ENCODE results near the gene ARSA.
A peak's percentile ranks its signal among the peaks of the same experiment; 100 is the strongest.

ARSA gene

DNA sequence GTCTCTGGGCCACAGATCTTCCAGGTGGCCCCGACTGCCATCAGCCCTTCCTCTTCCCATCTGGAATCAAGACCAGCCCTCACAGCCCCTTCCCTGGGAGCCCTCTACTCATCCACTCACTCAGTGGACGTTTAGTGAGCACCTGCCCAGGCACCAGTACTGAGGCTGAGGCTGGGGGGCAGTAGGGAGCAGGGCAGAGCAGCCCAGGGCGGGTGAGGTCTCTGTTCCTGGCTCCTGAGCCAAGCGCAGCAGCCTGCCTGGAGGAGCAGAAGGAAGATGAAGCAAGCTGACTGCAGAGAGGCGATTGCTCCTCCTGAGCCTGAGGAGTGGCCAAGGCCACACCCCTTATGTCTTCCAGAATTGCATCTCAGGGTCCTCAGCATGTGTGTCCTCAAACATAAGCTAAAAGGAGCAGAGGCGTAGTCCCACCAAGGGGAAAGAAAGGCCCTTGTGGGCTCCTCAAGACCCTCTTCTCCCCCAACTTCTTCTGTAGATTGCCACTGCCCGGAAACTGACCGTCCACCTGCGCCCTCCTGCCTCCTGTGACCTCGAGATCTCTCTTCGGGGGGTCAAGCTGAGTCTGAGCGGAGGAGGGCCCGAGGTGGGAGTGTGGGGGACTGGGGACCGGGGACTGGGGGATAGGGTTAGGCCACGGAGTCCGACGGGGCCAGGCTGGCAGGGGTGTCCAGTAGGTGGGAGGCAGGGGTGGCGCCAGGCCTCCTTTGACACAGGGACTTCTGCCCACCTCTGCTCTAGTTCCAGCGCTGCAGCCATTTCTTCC, 21.6 kb downstream of the ARSA start:
- no peak for DNase-seq (ENCODE audit: low read depth in 2 of 2, low spot score in 1 of 2)

DNA sequence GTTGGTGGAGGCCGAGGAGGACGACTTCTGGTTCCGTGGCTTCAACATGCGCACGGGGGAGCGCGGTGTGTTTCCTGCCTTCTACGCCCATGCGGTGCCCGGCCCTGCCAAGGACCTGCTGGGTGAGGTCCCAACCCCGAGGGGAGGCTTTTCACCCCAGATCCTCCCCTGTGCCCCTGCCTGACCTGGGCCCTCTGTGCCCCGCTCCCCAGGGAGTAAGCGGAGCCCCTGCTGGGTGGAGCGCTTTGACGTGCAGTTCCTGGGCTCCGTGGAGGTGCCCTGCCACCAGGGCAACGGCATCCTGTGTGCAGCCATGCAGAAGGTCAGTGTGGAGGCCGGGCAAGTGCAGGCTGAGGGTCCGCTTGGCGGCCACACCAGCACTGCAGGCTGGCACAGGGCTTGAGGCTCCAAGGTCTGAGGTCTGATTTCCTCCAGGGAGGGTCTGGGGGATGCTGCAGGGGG, 22.3 kb downstream of the ARSA start:
- DNase-seq (ENCODE audit: low read depth in 2 of 2, low spot score in 1 of 2): no peak

DNA sequence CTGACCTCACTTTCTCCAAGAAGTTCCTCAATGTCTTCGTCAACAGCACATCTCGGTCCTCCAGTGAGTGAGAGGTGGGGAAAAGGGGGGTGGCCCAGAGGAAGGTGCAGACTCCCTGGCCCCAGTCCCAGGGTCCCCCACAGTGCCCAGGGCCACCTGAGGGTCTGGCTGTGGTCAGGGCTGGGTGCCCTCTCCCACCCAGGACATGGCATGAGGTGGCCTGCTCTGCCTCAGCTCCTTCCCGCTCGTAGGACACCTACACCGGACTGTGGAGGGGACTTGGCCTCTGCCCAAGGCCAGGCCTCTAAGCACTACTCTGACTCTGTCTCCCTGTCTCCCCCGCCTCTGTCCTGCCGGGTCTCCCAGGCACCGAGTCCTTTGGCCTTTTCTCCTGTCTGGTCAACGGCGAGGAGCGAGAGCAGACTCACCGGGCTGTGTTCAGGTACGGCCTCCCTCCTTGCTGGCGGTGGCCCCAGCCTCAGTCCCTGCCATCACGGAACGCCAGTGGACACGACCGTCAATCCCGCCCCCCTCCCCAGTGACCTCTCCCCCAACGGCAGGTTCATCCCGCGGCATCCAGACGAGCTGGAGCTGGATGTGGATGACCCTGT, 22.8 kb downstream of the ARSA start:
- DNase-seq (ENCODE audit: low read depth in 2 of 2, low spot score in 1 of 2): no peak

DNA sequence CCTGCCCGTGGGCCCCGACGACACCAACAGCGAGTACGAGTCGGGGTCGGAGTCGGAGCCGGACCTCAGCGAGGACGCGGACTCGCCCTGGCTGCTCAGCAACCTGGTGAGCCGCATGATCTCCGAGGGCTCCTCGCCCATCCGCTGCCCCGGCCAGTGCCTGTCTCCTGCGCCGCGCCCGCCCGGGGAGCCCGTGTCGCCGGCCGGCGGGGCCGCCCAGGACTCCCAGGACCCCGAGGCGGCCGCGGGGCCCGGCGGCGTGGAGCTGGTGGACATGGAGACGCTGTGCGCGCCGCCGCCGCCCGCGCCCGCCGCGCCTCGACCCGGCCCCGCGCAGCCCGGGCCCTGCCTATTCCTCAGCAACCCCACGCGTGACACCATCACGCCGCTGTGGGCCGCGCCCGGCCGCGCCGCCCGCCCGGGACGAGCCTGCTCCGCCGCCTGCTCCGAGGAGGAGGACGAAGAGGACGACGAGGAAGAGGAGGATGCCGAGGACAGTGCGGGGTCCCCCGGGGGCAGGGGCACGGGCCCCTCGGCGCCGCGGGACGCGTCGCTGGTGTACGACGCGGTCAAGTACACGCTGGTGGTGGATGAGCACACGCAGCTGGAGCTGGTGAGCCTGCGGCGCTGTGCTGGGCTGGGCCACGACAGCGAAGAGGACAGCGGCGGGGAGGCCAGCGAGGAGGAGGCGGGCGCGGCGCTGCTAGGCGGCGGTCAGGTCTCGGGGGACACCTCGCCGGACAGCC, 23.5 kb downstream of the ARSA start:
- no peak for DNase-seq (ENCODE audit: low read depth in 2 of 2, low spot score in 1 of 2)

DNA sequence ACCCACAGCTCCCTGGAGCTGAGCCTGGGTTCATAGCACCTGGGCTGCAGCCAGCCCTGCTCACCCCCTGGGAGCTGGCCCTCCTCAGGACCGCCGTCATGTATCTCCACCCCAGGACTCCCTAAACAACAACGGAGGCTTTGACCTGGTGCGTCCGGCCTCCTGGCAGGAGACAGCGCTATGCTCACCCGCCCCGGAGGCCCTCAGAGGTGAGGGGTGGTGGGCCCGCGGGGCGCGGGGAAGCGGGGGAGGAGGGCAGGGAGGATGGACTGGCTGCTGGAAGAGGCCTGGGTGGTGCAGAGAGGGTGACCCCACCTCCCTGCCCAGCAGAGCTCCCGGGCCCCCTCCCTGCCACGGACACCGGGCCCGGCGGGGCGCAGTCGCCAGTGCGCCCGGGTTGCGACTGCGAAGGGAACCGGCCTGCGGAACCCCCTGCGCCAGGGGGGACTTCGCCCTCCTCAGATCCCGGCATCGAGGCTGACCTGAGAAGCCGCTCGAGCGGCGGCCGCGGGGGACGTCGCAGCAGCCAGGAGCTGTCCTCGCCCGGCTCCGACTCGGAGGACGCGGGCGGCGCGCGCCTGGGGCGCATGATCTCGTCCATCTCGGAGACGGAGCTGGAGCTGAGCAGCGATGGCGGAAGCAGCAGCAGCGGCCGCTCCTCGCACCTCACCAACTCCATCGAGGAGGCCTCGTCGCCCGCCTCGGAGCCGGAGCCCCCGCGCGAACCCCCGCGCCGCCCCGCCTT, 24.3 kb downstream of the ARSA start:
- no peak for DNase-seq (ENCODE audit: low read depth in 2 of 2, low spot score in 1 of 2)

DNA sequence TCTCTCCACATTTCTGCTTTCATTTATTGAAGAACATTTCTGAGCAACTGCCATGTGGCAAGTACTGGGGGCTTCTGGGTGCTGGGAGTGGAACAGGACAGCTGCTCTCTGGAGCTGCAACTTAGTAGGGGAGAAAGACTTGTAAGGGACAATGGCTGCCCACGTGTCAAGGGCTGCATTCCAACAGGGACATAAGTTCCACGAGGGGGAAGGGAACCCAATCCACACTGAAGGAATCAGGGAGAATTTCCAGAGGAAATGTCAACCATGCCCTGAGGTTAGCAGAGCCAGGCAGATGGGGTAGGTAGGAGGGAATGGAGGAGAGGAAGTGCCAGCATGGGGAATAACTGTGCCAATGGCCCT, 25.6 kb downstream of the ARSA start:
- no peak for DNase-seq (ENCODE audit: low read depth in 2 of 2, low spot score in 1 of 2)

DNA sequence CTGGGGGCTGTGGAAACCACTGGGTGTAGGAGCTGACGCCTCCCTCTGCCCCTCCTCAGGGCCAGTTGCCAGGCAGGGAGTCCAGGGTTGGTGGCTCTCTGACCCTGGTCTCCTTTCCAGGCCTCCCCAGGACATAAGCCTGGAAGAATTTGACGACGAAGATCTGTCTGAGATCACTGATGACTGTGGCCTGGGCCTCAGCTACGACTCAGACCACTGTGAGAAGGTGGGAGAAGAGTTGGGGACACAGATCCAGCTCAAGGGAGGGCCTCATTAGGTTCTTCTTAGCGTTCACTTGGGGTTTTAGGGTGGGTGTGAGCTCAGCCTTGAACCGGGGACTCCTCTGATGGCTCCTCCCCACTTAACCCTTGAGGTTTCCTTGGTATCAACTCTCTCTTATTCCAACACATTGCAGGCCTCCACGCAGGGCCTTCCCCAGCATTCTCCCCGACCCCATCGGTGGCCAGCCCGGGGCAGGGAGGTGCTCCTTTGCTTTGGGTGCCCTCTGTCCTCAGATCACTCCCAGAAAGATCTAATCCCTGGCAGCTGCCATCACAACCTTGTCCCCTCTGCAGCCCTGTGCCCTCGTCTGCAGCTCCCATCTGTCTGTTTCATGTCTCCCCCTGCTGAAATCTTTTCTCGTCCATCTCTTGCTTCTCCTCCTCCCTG, 26.1 kb downstream of the ARSA start:
- no peak for DNase-seq (ENCODE audit: low read depth in 2 of 2, low spot score in 1 of 2)

DNA sequence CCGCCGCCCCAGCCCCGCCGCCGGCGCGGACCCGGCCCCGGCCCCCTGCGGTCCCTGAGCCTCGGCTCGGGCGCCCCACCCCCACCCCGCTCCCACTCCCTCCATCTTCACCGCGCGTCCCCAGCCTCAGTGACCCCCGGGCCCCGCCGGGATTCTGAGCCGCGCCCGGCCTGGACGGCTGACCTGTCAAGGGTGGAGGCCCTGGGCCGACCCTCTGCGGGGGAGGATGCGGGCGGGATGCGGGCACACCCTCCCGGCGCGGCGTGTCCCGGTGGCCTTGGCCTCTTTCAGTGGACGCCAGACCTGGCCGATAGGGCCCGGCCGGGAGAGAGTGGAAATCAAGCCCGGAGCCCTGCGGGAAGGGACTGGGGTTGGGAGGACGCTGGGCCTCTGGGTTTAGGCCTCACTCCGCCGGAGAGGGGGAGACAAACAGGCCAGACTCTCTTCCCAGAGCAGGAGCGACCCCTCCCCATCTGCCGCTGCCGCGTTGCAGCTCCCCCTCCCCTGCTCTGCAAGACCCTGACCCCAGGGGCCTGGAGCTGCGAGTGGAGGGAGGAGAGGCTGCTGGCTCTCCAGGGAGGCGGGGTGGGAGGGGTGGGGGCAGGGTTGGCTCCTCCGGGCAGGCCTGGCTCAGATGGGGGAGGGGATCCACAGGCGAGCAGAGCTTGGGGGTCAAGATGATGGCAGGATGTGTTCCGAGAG, 26.8 kb downstream of the ARSA start:
- no peak for DNase-seq (ENCODE audit: low read depth in 2 of 2, low spot score in 1 of 2)

DNA sequence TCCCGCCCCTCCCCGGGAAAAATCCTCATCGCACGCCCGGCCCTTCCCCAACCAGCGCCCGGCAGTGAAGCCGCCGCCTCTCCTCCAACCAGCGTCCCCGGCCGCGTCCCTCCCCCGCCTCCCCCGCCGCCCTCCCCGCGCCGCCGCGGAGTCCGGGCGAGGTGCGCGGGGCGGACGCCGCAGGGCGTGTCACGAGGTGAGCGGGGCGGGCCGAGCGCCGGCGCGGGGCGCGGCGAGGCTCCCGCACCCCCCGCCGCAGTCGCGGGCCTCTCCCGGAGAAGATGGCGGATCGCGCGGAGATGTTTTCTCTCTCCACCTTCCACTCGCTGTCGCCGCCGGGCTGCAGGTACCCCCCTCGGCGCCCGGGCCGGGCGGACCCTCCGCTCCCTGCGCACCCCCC, 27.4 kb downstream of the ARSA start, which contains the start of gene MAPK8IP2:
MAPK8IP2 (plus strand) TSS at position 256 of the 400 bp plus-strand sequence; CDS start at position 282, 26 bp downstream.
- no peak for DNase-seq (ENCODE audit: low read depth in 2 of 2, low spot score in 1 of 2)

DNA sequence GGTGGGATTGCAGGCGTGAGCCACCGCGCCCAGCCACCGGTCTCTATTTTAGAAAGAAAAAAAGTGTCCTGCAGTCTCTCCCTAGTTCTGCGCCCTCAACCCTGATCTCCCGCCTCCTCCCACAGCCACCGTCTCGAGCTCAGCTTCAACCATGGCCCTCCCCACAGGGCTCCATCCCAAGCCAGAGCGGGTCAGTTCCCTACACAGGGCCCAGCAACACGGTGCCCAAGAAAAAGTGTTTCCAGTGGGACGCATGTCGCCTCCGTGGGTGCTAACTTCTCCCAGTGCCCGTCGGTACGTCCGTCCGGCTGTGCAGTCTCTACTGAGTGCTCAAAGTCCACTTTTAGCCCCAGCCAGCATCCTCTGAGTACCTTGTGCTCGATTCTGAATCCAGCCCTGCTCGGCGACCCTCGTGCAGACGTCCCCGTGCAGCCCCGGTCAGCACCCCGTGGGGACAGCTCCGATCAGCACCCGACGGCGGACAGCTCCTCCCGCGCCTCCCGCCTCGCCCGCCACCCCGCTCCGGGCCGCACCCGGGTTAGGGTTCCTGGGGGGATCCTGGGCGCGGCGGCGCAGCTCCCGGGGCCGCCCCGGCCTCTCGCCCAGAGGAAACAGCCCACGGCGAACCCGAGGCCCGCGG, 28.0 kb downstream of the ARSA start:
- peak in 1 of 2 donors; percentile 24 for DNase-seq (ENCODE audit: low read depth in 2 of 2, low spot score in 1 of 2)

DNA sequence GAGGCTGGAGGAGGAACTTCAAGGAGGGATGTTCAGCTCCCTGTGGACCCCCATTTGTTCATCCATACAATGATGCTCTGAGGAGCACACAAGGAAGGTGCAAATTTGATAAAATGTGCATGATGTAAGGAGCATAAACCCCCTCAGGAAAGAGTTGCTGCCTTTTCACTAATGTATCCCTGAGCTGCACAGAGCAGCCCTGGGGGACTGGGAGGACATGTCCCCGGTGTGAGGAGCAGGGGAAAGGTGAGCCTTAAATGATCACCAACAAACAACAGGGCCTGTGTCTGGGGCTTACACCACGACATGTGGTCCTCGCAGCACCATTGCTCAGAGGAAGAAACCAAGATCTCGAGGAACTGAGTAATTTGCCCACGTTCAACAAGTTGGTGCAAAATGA, 30.9 kb downstream of the ARSA start:
- no peak for DNase-seq (ENCODE audit: low read depth in 2 of 2, low spot score in 1 of 2)

DNA sequence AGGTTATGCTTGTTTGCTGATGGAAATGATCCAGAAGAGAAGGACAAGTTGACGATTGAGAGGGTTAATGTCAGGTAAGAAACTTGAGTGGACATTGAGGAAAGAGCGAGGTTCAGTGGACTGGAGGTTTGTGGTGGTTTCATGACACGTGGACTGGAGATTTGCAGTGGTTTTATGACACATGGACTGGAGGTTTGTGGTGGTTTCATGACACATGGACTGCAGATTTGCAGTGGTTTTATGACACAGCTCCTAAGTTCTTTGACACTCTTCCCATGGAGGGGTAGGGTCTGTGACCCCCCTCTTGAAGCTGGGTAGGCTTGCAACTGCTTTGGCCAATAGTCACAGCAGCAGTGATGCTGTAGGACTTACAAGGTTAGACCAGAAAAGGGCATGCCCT, 32.8 kb downstream of the ARSA start:
- DNase-seq (ENCODE audit: low read depth in 2 of 2, low spot score in 1 of 2): no peak

DNA sequence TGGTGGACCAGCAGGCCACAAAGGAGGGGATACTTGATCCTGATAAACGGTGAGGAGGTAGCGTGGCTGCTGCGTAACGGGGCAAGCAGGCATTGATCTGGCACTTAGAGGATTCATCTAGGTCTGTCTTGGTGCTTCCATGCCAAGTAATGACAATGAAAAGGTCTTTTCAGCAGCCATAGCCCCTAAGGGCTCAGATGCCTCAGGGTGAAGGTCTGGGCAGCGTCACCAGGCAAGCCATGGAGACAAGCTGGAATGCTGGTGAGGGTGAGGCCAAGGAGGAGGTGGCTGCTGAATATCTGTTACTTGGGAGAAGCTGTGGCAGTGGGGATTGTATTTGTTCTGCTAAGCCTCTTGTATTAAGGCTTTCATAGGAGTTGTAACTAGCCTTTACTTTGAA, 40.5 kb downstream of the ARSA start:
- DNase-seq (ENCODE audit: low read depth in 2 of 2, low spot score in 1 of 2): no peak

DNA sequence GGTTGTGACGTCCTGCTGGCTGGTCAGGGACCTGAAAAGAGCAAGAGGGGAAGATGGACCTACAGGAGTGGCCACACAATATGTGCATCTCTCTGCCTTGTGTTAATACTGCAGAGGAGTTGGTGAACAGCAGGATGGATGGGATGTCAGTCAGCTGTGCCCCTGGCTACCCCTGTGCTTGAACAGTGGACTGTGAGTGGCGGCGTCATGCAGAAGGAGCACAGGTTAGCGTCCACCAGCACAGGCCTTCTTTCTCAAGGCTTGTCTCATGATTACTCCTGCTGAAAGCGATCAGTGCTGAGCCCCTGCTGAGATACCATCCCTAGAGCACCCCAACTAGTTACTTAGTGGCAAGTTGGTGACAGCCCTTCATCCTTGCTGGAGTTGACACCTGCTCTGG, 41.5 kb downstream of the ARSA start:
- DNase-seq (ENCODE audit: low read depth in 2 of 2, low spot score in 1 of 2): no peak

DNA sequence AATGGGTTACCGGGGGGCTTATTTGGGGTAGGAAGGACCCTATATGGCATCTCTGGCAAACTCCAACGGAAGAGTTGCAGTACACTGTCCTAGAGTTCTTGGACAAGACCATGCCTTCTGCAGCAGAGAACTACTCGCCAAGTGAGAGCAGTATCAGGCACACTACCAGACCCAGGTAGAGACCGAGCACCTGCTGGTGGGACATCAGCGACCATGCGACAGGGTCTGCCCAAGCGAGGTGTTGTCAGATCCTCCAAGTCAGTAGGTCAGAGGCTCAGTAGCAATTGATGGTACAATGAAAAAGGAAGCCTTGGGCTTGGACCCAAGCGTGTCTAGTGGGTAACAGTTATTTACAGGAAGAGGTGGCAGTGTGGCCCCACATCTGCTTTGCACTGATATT, 42.2 kb downstream of the ARSA start:
- DNase-seq (ENCODE audit: low read depth in 2 of 2, low spot score in 1 of 2): no peak

DNA sequence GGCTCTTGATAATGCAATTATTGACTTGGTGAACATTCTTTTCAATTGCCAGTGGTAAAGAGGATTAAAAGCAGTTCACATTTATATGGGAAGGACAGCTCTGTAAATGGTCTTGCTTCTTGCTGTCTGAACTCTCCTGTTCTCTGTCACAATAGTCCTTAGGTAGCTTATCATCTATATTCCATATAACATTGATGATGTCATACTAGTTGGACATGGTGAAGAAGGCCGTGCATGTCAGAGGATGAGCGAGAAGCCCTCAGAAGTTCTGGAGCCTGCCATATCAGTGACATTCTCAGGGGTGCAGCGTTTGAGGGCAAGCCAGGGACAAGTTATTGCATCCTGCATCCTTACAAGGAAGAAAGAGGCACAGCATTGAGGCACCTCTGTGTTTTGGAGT, 42.7 kb downstream of the ARSA start:
- DNase-seq (ENCODE audit: low read depth in 2 of 2, low spot score in 1 of 2): no peak

DNA sequence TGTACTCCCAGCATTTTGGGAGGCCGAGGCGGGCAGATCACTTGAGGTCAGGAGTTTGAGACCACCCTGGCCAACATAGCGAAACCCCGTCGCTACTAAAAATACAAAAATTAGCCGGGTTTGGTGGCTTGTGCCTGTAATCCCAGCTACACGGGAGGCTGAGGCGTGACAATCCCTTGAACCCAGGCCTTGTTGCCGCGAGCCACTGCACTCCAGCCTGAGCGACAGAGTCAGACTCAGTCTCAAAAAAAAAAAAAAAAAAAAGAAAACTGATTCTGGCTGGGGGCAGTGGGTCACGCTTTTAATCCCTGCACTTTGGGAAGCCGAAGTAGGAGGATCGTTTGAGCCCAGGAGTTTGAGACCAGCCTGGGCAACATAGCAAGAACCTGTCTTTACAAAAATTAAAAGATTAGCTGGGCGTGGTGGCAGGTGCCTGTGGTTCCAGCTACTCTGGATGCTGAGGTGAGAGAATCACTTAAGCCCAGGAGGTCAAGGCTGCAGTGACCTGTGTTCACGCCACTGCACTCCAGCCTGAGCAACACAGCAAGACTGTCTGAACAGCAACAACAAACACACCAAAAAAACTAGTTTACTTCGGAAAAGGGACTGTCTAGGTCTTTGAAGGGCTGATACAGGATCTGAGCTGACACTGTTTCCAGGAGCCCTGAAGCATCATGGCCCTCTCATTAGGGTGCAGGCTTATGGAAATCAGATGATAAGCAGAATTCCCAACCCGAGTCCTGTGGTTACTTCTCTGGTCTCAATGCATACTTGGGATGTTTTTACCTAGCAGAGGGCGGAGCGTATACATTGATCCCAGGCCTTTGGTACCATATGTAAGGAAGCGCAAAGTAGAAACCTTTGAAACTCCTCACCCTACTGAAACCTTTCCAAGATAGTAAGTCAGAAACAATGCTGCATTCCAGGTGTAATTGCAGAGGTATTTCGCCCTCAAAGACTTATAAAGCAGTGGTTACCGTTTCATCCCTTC, 43.6 kb downstream of the ARSA start:
- no peak for DNase-seq (ENCODE audit: low read depth in 2 of 2, low spot score in 1 of 2)

DNA sequence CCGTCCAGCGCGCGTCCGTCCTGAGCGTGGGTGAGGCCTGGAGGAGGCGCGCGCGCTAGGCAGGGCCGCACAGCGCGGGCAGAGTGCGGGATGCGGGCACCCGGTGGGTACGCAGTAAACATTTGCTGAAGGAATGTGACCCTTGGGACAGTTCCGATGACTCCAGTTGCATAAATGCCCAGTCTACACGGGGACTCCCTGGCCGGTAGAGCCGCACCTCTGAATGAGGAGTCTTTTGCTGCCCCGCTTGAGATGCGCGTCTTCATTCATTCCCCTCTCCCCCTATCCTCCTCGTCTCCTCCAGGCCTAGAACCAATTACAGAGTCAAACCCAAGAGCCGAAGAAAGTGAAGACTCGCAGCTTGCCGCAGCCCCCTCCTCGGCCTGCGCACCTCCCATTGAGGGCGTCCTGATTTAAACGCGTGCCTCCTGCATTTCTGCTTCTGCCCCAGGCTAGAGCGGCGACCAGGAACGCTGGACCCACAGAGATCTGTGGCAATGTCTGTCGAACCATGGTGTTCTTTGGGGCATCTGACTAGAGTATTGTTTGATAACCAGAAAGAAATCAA, 44.6 kb downstream of the ARSA start:
- no peak for DNase-seq (ENCODE audit: low read depth in 2 of 2, low spot score in 1 of 2)

Measured in stimulated activated CD8-positive, alpha-beta memory T cell treated with anti-CD3 and anti-CD28 coated beads, Interleukin-4, amount 100 ng/mL, for 1 hour (primary cell).